Peyer's patch (tissue), 4 donors: Measurements from ENCODE around the gene OR4K14. TPM values are rescaled to one million over a fixed set of nuclear protein-coding genes. Genes with fewer than 3 reads are reported as not detected.
"Not testable (repeated sequence)": the region's sequence is repeated elsewhere in the genome, so short reads cannot be mapped to it uniquely, and the experiment has no call there.

ENCODE experiments used
- DNase-seq, 3 donors: peaks; one replicate each; pipeline ENCODE4 v3.0.0-alpha.2; 2017 to 2019
- H3K27ac ChIP-seq, 4 donors: fragments of 200-600 bp; sonication (generic); one replicate each; pipeline ENCODE4 v1.5.1; 2016 to 2019
- H3K27me3 ChIP-seq, 2 donors: fragments of 200-600 bp; sonication (generic); one replicate each; pipeline ENCODE4 v1.5.1; 2019
- H3K36me3 ChIP-seq, 3 donors: fragments of 200-600 bp; sonication (generic); one replicate each; pipeline ENCODE4 v1.5.1; 2016 to 2019
- H3K4me1 ChIP-seq, 4 donors: fragments of 200-600 bp; sonication (generic); one replicate each; pipeline ENCODE4 v1.5.1; 2016 to 2019
- H3K4me3 ChIP-seq, 4 donors: fragments of 200-600 bp; sonication (generic); 1 replicate in 3 of 4; 2 replicates in 1 of 4; pipeline ENCODE4 v1.5.1; 2016 to 2019; ENCODE audit warnings: mild to moderate bottlenecking in 1 of 4
- H3K9me3 ChIP-seq, 4 donors: fragments of 200-600 bp; sonication (generic); one replicate each; pipeline ENCODE4 v1.5.1; 2016 to 2019; ENCODE audit warnings: mild to moderate bottlenecking in 1 of 4
- CTCF ChIP-seq, 6 experiments: fragments of 450-650 bp in 4 of 6; fragments of 200-600 bp in 2 of 6; sonication (generic) in 1 of 6; IDR thresholded peaks; one replicate each; pipeline ENCODE4 v1.5.1; 2017 to 2019; ENCODE audit warnings: antibody characterized with exemption in 6 of 6, mild to moderate bottlenecking in 3 of 6, moderate library complexity in 1 of 6
- POLR2A ChIP-seq, 2 donors: fragments of 450-650 bp; IDR thresholded peaks; one replicate each; pipeline ENCODE4 v1.5.1; 2017; ENCODE audit warnings: antibody characterized with exemption in 2 of 2, mild to moderate bottlenecking in 2 of 2, moderate library complexity in 2 of 2
- total RNA-seq, 4 donors: library from RNA; depleted of rRNA; stranded (reverse); fragments of >200 nt; gene quantifications; one replicate each; pipeline ENCODE4 v1.1.0, GENCODE V29; 2016

Gene OR4K14
- total RNA-seq, 4 donors from 2014 or later, result not detected

GRCh38 chr14:19975291-19975690 is 43.8 kb downstream of the OR4K14 start, which contains the start of gene OR4K15:
Gene OR4K15 (plus strand): TSS chr14:19975591. CDS start chr14:19975591, 0 bp downstream.
- TF ChIP-seq POLR2A (IDR thresholded peaks at IDR 0.05) (no peak), CTCF (IDR thresholded peaks at IDR 0.05) (no peak)
- H3K27me3 ChIP-seq, result no peaks in the 10 kb centered on the region
- no peak within 1 kb of the TSS for H3K4me3 ChIP-seq
- H3K9me3 ChIP-seq, result no peaks in the 10 kb centered on the region
- no peaks in the 10 kb centered on the region for H3K4me1 ChIP-seq
- no peak for DNase-seq
- H3K36me3 ChIP-seq, result no peaks in the 10 kb centered on the region
- no peak within 1 kb of the TSS for H3K27ac ChIP-seq

- Histone ChIP-seq H3K4me3 (no peak overlapping the region), H3K9me3 (no peaks in the 10 kb centered on the region), H3K4me1 (no peaks in the 10 kb centered on the region), H3K27ac (no peak overlapping the region), H3K27me3 (no peaks in the 10 kb centered on the region), H3K36me3 (no peaks in the 10 kb centered on the region)
- TF ChIP-seq CTCF (IDR thresholded peaks at IDR 0.05) (no peak), POLR2A (IDR thresholded peaks at IDR 0.05) (no peak)
- DNase-seq, result no peak
Observed at GRCh38 chr14:19974844-19975243, 44.3 kb downstream of the OR4K14 start.

DNA sequence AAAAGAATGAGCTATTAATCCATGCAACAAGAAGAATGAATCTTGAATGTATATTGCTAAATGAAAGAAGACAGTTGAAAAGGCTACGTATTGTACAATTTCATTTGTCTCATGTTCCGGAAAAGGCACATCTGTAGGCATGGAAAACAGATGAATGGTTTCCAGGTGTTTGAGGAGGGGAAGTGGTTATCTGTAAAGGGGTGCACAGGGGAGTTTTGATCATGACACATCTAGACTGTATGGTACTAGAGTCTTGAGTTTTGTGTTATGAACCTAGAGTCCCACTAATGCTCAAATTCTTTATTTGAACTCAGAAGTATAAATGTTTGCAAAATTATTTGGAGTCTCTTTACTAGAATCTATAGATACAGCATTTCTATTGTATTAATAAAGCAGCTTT is 49.4 kb downstream of the OR4K14 start:
- DNase-seq, H3K9me3 ChIP-seq, H3K4me3 ChIP-seq, H3K27ac ChIP-seq, H3K4me1 ChIP-seq, H3K27me3 ChIP-seq, H3K36me3 ChIP-seq: not testable (repeated sequence)

Other genes starting within 250 kb of the OR4K14 start
- not detected for gene OR4M1, start 245.8 kb downstream of the OR4K14 start, total RNA-seq
- not detected for gene OR4N2, start 215.5 kb downstream of the OR4K14 start, total RNA-seq
- not detected for gene OR4K2, start 144.2 kb downstream of the OR4K14 start, total RNA-seq
- gene OR4K5, start 98.7 kb downstream of the OR4K14 start, total RNA-seq, result not detected
- not detected for gene OR4K1, start 88.4 kb downstream of the OR4K14 start, total RNA-seq
- gene OR4K15, start 43.7 kb downstream of the OR4K14 start, total RNA-seq, result not detected
- gene OR4Q2, start 17.1 kb downstream of the OR4K14 start, total RNA-seq, result not detected
- not detected for gene OR4K13, start 16.7 kb upstream of the OR4K14 start, total RNA-seq
- not detected for gene OR4L1, start 40.7 kb upstream of the OR4K14 start, total RNA-seq
- gene OR4K17, start 91.4 kb upstream of the OR4K14 start, total RNA-seq, result not detected
- gene OR4N5, start 119.5 kb upstream of the OR4K14 start, total RNA-seq, result not detected
- gene OR11G2, start 171.6 kb upstream of the OR4K14 start, total RNA-seq, result not detected
- not detected for gene OR11H6, start 204.4 kb upstream of the OR4K14 start, total RNA-seq
- gene OR11H7, start 209.7 kb upstream of the OR4K14 start, total RNA-seq, result not detected
- not detected for gene OR11H4, start 220.0 kb upstream of the OR4K14 start, total RNA-seq